HL-60 (cell line): Measurements from ENCODE around the gene SPATA21.
"Not testable (repeated sequence)": the region's sequence is repeated elsewhere in the genome, so short reads cannot be mapped to it uniquely, and the experiment has no call there.

Source experiments
- POLR2AphosphoS5 ChIP-seq: IDR thresholded peaks from 2 replicates; pipeline ENCODE4 v1.6.1; 2012; ENCODE audit warnings: low read depth
- SPI1 ChIP-seq: IDR thresholded peaks from 2 replicates; pipeline ENCODE4 v1.6.1; 2012; ENCODE audit warnings: low read depth, mild to moderate bottlenecking, borderline replicate concordance
- TF ChIP-seq, protein P1 (sequence below): IDR thresholded peaks from one replicate; pipeline ENCODE4 v1.5.1; 2011; ENCODE audit warnings: low read length, control low read depth, inconsistent platforms; ENCODE audit not compliant: insufficient read depth
- TF ChIP-seq, protein P2 (sequence below): IDR thresholded peaks from 2 replicates; pipeline ENCODE4 v1.6.1; 2012; ENCODE audit warnings: low read depth; ENCODE audit not compliant: insufficient replicate concordance

- TF ChIP-seq, protein P1, sequence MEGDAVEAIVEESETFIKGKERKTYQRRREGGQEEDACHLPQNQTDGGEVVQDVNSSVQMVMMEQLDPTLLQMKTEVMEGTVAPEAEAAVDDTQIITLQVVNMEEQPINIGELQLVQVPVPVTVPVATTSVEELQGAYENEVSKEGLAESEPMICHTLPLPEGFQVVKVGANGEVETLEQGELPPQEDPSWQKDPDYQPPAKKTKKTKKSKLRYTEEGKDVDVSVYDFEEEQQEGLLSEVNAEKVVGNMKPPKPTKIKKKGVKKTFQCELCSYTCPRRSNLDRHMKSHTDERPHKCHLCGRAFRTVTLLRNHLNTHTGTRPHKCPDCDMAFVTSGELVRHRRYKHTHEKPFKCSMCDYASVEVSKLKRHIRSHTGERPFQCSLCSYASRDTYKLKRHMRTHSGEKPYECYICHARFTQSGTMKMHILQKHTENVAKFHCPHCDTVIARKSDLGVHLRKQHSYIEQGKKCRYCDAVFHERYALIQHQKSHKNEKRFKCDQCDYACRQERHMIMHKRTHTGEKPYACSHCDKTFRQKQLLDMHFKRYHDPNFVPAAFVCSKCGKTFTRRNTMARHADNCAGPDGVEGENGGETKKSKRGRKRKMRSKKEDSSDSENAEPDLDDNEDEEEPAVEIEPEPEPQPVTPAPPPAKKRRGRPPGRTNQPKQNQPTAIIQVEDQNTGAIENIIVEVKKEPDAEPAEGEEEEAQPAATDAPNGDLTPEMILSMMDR = not testable (repeated sequence)
- not testable (repeated sequence) for TF ChIP-seq POLR2AphosphoS5, SPI1
- TF ChIP-seq, protein P2, sequence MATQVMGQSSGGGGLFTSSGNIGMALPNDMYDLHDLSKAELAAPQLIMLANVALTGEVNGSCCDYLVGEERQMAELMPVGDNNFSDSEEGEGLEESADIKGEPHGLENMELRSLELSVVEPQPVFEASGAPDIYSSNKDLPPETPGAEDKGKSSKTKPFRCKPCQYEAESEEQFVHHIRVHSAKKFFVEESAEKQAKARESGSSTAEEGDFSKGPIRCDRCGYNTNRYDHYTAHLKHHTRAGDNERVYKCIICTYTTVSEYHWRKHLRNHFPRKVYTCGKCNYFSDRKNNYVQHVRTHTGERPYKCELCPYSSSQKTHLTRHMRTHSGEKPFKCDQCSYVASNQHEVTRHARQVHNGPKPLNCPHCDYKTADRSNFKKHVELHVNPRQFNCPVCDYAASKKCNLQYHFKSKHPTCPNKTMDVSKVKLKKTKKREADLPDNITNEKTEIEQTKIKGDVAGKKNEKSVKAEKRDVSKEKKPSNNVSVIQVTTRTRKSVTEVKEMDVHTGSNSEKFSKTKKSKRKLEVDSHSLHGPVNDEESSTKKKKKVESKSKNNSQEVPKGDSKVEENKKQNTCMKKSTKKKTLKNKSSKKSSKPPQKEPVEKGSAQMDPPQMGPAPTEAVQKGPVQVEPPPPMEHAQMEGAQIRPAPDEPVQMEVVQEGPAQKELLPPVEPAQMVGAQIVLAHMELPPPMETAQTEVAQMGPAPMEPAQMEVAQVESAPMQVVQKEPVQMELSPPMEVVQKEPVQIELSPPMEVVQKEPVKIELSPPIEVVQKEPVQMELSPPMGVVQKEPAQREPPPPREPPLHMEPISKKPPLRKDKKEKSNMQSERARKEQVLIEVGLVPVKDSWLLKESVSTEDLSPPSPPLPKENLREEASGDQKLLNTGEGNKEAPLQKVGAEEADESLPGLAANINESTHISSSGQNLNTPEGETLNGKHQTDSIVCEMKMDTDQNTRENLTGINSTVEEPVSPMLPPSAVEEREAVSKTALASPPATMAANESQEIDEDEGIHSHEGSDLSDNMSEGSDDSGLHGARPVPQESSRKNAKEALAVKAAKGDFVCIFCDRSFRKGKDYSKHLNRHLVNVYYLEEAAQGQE = not testable (repeated sequence)
These were observed 72.1 kb downstream of the SPATA21 start for GRCh38 chr1:16365146-16365498.
